Stomach (tissue), 8 donors: Measurements from ENCODE around the gene HGD. TPM values are rescaled to one million over a fixed set of nuclear protein-coding genes. Genes with fewer than 3 reads are reported as not detected.

Source experiments
- polyA plus RNA-seq, 3 donors: library from polyadenylated mRNA; stranded (reverse); fragments of 200-250 nt; gene quantifications; one replicate each; pipeline ENCODE4 v1.2.3, GENCODE V29; 2013
- small RNA-seq, 4 donors: library from RNA; depleted of rRNA; stranded (forward); fragments of <200 nt; gene quantifications; one replicate each; pipeline ENCODE3, GENCODE V24; 2016
- total RNA-seq, 5 donors: library from RNA; depleted of rRNA; stranded (reverse); fragments of >200 nt; gene quantifications; one replicate each; pipeline versions ENCODE4 v1.1.0 to v1.2.3, GENCODE V29; 2014 to 2016
- donor health status: healthy with polysubstance abuse.
- donor health status: Bipolar disorder and iron deficiency.
- donor health status: healthy.

Gene HGD
- total and polyA plus RNA-seq, 8 donors: 6.3 to 66.5 (median 16.2) TPM

Small RNA genes within 50 kb of the gene (small RNA-seq; reads per million reads assigned to genes)
- gene MTCO1P29: 0 reads per million in 4 donors
- 0 reads per million in 4 donors for gene MTCO2P29

Other genes starting within 250 kb of the HGD start
- gene FSTL1, start 231.2 kb downstream of the HGD start, total RNA-seq: 100 to 1,000 TPM in 4 of 5 donors, 10 to 100 TPM in 1; 89.2 to 946 (median 117) TPM
- 10 to 100 TPM; 14.2 to 20.4 (median 15.8) TPM for gene FSTL1, start 231.2 kb downstream of the HGD start, polyA plus RNA-seq
- 100 to 1,000 TPM in 1 of 5 donors, 10 to 100 TPM in 4; 18.7 to 128 (median 89.8) TPM for gene NDUFB4, start 85.9 kb downstream of the HGD start, total RNA-seq
- gene NDUFB4, start 85.9 kb downstream of the HGD start, polyA plus RNA-seq: 100 to 1,000 TPM; 190 to 343 (median 303) TPM
- gene RABL3, start 60.3 kb upstream of the HGD start, total RNA-seq: 10 to 100 TPM in 2 of 5 donors, 1 to 10 TPM in 3; 2.0 to 27.7 (median 9.3) TPM
- 10 to 100 TPM in 1 of 3 donors, 1 to 10 TPM in 2; 5.0 to 15.9 (median 9.5) TPM for gene RABL3, start 60.3 kb upstream of the HGD start, polyA plus RNA-seq
- gene GTF2E1, start 60.5 kb upstream of the HGD start, total RNA-seq: 10 to 100 TPM in 4 of 5 donors, 1 to 10 TPM in 1; 4.5 to 66.0 (median 12.3) TPM
- 1 to 10 TPM; 4.0 to 8.3 (median 5.5) TPM for gene GTF2E1, start 60.5 kb upstream of the HGD start, polyA plus RNA-seq
- gene STXBP5L, start 226.0 kb upstream of the HGD start, total RNA-seq: 10 to 100 TPM in 1 of 5 donors, 1 to 10 TPM in 1, under 1 TPM in 3; 0.29 to 12.8 (median 0.58) TPM
- under 1 TPM; 0.08 to 0.19 (median 0.15) TPM for gene STXBP5L, start 226.0 kb upstream of the HGD start, polyA plus RNA-seq